Measurements from ENCODE around the gene ACTN1.

ACTN1 gene

DNA sequence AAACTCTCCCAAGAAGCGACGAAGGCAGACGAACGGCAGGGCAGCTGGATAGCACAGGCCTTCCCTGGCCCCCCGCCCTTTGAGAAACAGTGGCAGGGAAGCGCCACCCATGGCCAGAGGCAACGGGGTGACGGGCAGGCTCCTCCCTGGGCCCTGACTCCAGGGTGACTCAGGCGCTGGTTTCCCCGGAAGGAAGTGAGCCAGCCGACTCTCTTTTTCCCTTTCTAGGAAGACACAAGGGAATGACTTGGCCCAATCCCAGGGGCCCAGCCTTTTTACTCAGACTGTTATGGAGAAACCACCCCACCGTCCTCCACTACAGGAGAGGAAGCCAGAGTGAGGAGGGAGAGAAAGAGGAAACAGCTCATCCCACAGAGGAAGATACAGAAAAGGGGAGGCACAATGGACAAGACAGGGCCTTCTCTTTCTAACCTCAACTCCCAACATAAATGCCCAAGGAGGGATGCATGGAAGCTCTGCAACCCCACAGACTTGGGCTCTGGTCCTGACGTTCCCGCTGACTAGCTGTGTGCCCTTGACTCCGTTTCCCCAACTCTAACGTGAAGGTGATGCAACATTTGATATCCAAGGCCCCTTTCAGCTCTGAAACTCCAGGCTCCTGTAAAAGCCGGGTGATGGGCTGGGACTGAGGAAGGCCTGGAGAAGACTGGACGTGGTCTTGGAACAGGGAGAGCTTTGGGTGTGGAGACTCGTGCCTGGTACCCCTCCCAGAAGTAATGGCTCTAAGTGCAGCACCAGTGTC lies 27.9 kb downstream of the ACTN1 start:
- DNase-seq (ENCODE audit: low read depth in 2 of 2): no peak

DNA sequence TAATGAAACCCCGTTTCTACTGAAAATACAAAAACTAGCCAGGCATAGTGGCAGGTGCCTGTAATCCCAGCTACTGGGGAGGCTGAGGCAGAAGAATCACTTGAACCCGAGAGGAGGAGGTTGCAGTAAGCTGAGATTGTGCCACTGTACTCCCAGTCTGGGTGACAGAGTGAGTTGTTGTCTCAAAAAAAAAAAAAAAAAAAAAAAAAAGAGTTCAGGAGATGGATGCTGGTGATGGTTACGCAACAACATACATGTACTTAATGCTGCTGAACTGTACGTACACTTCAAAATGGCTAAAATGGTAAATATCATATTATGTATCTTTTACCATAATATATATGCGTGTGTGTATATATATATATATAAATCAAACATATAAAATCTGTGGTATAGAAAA lies 29.0 kb downstream of the ACTN1 start:
- DNase-seq (ENCODE audit: low read depth in 2 of 2): no peak

DNA sequence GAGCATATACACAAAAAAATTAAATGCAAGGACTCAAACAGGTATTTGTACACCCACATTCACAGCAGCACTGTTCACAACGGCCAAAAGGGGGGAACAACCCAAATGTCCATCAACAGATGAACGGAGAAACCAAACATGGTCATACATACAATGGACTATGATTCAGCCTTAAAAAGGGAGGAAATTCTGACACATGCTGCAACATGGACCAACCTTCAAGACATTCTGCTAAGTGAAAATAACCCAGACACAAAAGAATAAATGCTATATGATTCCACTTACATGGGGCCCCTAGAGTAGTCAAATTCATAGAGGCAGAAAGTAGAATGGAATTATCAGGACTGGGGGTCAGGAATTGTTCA lies 29.5 kb downstream of the ACTN1 start:
- DNase-seq (ENCODE audit: low read depth in 2 of 2): no peak

DNA sequence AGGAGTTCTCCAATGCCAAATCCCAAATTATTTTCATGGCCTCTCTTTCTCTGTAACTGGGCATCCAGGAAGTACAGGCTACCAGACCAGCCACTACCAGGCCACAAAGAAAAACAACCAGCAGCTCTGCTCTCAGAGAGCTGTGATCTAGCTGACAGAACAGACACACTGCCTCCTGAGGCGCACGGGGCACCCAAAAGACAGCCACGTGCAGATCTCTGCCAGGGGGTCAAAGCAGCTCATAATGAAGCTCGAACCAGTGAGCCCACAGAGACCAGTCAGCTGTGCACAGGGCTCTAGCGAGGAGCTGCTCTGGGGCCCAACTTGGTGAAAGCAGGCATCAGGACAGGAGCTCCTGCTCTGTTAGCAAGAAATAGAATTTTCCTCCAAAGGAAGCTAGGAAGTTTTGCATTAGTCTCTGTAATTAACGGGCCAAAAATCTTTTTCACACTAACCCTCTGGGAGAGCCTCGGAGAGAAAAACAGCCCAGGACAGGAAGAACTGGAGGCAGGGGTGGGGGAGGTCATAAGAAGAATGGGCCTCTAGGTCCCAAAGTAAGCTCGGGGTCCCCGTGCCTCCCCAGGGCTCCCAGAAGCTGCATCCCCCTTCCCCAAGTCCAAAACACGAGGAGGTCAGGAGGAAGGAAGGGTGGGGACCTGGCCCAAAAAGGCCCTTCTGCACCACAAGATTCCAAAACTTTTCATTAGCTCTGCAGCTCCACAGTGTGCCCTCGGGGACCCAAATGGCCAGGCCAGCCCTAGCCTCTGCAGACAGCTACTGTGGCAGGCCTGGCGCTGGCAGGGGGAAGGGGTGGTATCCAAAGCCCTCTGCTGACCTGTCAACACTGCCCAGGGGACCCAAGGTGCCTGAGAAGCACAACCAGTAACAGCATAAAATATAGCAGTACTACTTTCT lies 30.2 kb downstream of the ACTN1 start:
- DNase-seq (ENCODE audit: low read depth in 2 of 2): no peak

DNA sequence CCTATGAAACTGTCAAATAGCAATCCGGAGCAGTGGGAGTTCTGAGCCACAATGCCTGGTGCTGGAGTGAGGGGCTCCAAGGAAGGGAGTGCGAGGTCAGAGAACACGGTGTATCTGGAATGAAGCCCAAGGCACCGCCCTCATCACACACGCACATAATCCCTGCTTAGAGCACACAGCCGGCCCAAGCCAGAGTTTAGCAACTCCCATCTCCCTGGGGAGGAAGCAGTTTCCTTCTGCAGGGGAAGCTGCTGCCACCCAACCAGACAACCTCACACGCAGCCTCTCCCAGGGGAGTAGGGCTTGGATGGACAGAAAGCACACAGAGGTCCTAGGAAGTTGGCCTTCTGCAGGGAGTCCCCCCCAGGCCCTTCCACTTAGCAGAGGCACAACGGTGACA lies 31.3 kb downstream of the ACTN1 start:
- DNase-seq (ENCODE audit: low read depth in 2 of 2): no peak

DNA sequence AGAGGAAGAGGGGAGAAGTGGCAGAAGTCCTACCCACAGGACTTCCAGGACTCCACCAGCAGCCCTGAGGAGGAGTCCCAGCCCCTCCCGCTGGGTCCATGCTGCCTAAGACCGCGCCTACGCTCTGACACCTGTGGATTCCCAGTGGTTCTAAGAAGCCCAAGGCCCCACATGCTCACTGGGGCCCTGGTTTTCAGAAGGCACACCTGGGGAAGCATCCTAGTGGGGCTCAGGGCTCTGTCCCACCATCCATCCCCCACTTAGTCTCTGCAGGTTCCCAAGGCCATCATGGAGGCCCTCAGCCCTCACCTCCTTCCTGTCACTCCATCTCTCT lies 32.6 kb downstream of the ACTN1 start:
- DNase-seq (ENCODE audit: low read depth in 2 of 2): no peak

DNA sequence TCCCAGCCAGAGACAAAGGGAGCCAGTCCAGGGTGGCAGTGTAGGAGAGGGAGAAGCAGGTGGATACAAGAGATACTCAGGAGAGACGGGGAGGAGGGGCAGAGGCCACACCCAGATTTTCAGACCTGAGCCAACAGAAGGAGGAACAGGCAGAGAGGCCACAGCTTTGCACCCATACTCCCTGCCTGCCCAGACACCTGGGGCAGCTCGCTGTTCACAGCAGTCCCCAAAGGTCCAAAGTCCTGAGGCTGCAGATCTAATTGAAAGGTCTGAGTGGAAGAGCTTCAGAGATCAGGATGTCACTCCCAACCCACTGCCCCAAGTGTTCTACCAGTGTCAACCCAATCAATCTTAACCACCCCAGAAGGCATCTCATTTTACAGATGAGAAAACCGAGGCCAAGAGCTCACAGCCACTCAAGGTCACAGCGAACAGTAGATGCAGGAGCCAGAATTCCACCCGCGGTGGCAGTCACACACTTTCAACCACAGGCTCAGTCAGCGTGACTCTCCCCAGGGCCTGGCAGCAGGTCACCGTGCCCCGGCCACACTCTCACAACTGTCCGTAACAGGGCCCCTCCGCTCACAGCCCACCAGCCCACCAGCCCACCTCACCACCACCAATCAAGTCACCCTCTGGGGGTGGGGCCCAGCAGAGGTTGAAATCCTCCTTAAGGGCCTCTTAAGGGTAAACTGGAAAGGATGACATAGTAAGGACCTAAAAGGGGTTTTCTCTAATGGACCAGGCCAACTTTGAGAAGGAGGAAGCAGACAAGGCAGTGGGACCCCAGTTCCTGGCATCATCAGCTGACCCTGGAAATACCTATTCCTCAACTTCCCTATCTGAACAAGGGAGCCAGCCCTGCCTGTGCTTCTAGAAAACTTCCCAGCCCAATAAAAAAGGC lies 33.3 kb downstream of the ACTN1 start:
- DNase-seq (ENCODE audit: low read depth in 2 of 2): no peak

DNA sequence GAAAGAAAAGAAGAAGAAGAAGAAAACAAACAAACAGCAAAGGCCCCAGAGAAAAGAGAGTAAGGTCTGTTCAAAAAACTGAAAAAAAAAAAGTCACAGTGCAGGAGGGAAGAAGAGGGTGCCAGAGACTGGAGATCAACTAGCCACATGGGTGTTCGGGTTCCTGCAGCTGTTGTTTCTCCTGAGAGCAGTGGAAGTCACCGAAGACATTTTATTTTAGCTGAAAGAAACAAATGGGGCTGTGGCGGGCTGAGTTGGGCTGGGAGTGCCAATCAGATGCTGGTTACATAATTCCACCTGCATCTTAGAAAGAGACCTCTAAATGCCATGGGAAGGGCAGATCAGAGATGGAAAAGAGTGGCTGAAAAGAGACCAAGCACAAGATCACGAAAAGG lies 33.9 kb downstream of the ACTN1 start:
- no peak for DNase-seq (ENCODE audit: low read depth in 2 of 2)

DNA sequence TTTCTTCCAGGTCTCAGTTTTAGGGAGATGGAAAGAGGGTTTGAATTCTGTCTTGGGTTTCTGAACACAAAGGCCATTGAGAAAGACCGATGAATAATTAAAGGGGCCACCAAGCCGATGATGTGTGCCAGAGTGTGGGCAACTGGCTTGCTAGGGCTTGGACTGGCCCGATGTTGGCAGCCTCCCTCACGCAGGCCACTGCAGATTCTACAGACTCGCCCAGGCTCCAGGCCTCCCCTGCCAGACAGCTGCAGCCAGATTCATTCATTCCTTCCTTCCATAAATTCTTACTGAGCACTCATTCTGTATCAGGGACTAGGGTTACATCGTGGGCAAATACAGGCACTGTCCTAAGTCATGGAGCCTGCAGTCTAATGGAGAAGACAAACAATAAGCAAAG lies 34.9 kb downstream of the ACTN1 start:
- DNase-seq (ENCODE audit: low read depth in 2 of 2): no peak

DNA sequence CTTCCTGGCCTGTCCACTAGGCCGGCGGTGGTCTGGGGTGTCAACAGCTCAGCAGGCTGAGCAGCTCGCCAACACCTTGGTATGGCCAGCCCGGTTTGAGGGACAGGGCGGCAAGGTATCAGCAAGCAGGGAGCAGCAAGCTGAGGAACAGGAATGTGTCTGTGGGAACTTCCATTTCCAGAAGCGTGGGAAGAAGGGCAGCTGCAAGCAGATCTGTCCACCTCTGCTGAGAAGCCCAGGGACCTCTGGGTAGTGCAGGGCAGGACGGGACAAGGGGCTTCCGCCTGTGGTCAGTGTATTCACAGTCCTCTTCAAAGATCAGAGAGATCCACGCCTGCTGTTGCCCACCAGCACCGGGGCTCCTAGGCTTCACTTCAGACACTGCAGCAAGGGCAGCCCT lies 36.0 kb downstream of the ACTN1 start:
- no peak for DNase-seq (ENCODE audit: low read depth in 2 of 2)

DNA sequence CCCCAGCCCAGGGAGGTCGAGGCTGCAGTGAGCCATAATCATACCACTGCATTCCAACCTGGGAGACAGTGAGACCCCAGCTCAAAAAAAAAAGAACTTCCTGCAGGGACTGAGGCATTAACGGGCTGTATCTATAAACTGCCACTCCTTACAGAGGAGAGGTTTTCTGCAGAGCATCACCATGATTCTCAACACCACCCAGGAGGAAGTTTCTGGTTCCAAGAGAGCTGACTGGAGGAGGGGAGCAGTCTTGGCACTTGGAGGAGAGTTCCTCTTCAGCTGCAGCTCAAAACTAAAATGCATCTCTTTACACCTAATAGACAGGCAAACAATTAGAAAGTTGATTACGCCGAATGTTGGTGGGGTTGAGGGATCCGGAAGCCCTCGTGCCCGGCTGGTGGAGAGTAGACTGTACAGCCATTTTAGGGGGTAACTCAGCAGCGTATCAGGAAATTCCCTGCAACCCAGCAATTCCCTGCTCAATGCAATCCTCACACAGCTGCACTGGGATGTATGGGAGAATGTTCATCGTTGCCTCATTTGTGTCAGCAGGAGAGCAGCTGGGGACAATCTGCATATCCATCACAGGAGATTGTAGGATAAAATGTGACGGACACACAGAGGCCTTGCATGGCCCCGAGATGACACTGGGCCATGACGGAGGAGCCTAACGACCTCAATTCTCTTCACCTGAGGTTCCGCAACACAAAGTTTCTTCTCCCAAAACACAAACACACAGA lies 36.6 kb downstream of the ACTN1 start:
- no peak for DNase-seq (ENCODE audit: low read depth in 2 of 2)

DNA sequence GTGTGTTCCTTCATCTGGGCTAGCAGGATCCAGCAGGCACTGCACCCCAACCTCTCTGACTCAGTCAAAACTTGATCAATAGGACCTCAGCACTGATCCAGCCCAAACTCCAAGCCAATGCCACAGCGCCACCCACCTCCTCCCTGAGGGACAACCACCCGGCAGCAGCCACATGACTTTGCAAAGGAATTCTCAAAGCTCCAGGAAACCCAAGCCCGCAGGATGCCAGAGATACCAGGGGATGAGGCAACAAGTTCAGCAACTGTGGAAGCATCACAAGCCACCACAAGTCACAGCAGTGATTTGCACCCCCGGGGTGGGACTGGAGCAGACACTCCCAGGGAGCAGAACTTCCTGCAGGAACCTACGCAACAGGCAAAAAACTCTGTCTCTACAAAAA lies 37.3 kb downstream of the ACTN1 start:
- DNase-seq (ENCODE audit: low read depth in 2 of 2): no peak

DNA sequence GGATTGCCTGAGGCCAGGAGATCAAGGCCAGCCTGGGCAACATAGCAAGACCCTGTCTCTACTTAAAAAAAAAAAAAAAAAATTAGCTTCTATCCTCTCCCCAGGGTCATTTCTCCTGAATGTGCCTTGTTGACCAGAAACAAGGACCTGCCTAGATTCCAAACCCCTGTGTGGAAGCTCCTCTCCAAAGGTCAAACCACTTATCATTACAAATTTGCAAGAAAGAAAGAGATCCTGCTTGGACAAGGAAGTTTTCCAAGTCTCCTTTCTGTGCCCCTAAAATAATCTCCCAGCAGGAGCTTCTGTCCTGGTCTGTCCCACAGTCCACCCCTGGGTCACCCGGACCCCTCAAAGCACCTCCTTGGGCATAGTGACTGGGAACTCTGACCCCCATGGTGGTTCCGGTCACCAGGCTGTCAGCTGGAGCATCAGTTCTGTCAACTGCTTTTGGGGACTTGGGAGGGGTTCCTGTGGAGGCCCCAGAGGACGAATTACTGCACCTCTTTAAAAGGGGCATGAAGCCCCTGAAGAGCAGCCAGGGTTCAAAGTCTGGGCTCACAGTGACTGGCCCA lies 38.4 kb downstream of the ACTN1 start:
- DNase-seq (ENCODE audit: low read depth in 2 of 2): no peak

DNA sequence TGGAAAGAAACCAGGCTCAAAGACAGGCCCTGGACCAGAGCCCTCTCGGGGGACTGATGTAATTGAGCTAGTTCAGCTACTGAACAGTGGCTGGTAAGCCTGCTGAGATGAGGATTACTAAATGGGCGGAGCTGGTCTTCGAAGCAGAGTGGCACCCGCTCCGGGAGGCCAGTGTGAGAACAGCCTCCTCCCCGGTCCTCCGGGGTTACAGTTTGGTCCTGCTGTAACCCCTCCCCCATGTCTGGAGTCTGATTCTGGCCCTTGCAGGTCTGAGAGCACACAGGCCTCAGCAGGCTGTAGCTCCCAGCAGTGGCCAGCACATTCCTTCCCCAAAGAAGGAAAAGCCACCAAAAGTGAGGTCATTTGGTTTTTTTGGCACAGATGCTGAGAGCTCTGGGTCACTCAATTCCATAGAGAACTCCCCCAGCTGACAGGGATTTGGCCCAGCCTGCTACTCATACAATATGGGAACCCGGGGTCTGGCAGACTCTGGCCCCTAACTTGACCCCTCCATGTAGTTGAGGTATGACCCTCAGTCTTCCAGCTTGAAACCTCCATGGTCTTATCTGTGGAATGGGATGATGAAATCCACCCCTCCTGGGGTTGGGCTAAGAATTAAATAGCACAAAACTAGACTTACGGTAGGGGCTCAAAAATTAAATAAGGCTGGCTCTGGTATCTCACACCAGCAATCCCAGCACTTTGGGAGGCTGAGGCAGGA lies 39.0 kb downstream of the ACTN1 start:
- no peak for DNase-seq (ENCODE audit: low read depth in 2 of 2)

DNA sequence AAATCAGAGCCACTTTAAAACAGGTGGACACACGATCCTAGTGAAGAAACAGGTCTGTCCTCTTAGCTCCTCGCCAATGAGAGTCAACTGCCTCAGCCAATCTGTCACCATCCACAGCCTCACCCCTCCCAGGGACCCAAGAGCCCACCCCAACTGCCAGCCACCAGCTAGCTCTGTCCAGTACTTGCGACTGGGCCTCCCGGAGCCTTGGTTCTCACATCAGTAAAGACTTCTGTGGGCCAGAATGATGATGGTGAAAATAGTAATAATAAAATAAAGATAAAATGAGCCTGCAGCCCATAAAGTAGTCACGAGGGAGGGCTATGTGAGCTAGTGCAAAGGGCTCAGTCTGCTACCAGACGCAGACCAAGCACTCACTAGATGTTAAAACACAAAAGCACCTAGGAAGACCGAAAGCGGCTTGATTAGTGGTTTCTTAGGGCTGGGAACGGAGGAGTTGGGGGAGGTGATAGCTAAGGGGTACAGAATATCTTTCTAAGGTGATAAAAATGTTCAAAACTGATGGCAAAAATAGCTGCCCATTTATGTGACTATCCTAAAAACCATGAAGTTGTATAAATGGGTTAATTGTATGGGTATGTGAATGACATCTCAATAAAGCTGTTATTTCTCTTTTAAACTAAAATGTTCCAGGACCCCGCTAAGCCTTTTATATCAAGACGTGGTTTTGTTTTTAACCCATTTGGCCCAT lies 39.8 kb downstream of the ACTN1 start:
- DNase-seq (ENCODE audit: low read depth in 2 of 2): no peak

DNA sequence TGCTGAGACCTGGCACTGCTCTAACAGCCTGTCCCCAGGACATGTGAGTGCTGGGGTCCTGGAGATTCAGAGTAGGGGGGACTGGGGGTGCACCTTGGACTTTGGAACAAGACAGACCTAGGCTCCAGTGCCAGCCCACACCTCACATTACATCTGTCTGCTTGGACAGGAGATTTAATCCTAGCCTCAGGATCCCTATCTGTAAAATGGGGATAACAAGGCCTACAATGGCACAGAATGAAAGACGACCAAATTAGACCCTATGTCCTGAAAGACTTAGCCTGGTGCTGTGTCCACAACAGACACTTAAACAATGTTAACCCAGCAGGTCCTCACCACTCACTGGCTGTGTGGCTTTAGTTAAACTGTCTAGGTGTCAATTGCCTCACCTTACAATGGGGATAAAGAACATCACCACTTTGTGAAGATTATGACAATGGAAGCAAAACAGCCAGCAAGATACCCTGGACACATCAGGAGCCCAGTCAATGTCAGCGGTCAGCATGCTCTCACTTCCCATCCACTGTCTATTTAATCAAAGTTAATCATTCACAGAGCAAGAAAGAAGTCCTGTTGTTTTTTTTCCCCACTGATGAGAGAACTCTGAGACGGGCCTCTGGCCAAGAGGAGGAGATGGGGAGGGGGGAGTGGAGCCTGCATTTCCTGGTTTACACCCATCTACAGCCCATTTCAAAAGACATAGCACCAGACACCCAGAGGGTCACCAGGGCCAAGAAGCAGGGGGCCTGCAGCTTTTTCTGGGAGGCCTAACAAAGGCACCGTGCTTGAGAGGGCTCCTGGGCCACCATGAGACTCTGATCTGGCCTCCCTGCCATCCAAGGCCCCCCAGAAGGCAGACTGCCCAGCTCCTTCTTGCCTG lies 40.6 kb downstream of the ACTN1 start:
- DNase-seq (ENCODE audit: low read depth in 2 of 2): no peak

DNA sequence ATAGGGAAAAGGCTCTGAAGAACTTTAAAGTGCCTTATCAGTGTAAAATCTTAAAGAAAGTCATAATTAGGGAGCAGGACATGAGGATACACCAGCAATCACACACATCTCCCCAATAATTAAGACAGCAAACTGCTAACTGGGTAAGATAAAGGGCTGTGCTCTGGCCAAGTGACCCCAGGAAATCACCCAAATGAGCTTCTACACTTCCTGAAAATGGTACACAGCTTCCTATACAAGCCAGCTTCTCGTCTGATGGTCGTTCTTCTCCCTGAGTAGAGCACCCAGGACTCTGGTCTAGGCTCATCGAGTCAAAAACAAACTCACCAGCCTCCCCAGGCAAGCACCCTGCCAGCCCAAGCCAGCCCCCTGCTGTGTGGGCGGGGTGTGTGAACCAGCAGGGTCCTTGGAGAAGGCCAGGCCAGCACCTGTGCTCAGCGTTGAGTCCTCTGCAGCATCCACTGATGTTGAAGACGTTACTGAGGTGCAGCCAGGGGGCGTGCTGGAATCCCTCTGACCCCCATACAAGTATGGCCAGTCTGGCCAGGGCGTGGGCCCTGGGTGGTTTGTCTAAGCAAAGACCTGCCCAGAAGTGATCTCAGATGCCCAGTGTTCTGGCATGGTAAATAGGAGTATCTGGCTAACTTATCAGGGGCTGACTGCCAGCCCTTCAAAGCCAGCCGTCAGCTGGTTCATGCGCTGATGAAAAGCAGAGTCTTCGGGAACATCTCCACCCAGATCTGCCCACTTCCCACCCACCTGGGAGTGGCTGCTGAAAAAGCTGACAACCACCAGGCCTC lies 41.4 kb downstream of the ACTN1 start:
- no peak for DNase-seq (ENCODE audit: low read depth in 2 of 2)

DNA sequence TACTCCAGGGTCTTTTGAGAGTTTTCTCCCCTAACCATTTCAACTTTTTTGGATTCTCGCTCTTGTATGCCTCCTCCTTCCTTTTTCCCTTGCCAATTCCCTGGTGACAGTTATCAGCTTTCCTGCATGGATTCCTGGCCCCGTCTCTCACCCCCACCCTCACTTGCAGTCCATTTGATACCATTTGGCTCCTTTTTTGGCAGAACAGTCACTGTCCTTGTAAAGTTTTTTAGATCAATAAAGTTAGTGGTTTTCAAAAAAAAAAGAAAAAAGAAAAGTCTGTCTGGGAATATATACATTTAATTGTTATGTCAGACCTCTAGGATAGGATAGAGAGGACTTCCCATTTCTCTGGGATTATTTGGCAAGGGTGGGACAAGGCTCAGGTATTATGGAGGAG lies 42.1 kb downstream of the ACTN1 start:
- DNase-seq (ENCODE audit: low read depth in 2 of 2): no peak

Measured in stimulated activated CD4-positive, alpha-beta T cell treated with anti-CD3 and anti-CD28 coated beads, Interleukin-1b, Interleukin-23, amount 100 ng/mL, for 4 hours (primary cell).